H4 (cell line): ENCODE data around the gene PTK7. TPM values are rescaled to one million over a fixed set of nuclear protein-coding genes. Genes with fewer than 3 reads are reported as not detected.

ENCODE experiments used
- DNase-seq: peaks from one replicate; pipeline ENCODE4 v3.0.0-alpha.2; 2015; ENCODE audit warnings: low spot score
- total RNA-seq: library from RNA; depleted of rRNA; stranded (reverse); fragments of >200 nt; shearing (Covaris generic); gene quantifications from 2 replicates; pipeline ENCODE4 v1.2.3, GENCODE V29; 2014; rRNA removed

The PTK7 gene
- total RNA-seq, 1 experiment from 2014 or later: 46.0 TPM

GRCh38 chr6:43205849-43206248 is 129.7 kb downstream of the PTK7 start:
- DNase-seq: no peak

DNA sequence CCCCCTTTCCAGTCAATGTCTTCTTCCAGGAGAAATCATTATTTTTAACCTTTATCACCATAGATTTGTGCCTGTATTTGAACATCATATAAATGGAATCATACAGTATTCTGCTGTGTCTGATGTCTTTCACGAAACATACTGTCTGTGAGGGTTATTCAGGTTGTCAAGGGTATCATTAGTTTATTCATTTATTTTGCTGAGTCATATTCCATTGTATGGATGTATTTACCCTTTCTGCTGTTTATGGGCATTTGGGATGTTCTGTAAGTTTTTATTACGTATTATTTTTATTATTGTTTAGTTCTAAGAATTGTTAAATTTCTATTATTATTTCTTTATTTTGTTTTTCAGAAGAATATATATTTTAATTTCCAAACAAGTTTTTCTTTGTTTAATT is 131.2 kb downstream of the PTK7 start:
- DNase-seq: no peak

Other genes starting within 250 kb of the PTK7 start
- 188 and 203 TPM in 2 replicates for gene RPL7L1, start 196.7 kb upstream of the PTK7 start, total RNA-seq
- not detected in 2 replicates for gene PTCRA, start 160.3 kb upstream of the PTK7 start, total RNA-seq
- gene CNPY3, start 146.8 kb upstream of the PTK7 start, total RNA-seq: 34.0 and 50.6 TPM in 2 replicates
- gene GNMT, start 115.6 kb upstream of the PTK7 start, total RNA-seq: not detected in 2 replicates
- 39.2 and 45.8 TPM in 2 replicates for gene PEX6, start 97.1 kb upstream of the PTK7 start, total RNA-seq
- gene PPP2R5D, start 91.7 kb upstream of the PTK7 start, total RNA-seq: 61.1 and 70.8 TPM in 2 replicates
- 154 and 171 TPM in 2 replicates for gene MEA1, start 62.4 kb upstream of the PTK7 start, total RNA-seq
- 77.4 and 95.0 TPM in 2 replicates for gene KLHDC3, start 62.1 kb upstream of the PTK7 start, total RNA-seq
- 204 and 205 TPM in 2 replicates for gene RRP36, start 54.7 kb upstream of the PTK7 start, total RNA-seq
- 12.8 and 13.2 TPM in 2 replicates for gene CUL7, start 22.5 kb upstream of the PTK7 start, total RNA-seq
- gene MRPL2, start 16.9 kb upstream of the PTK7 start, total RNA-seq: 53.7 and 63.2 TPM in 2 replicates
- gene KLC4, start 16.7 kb upstream of the PTK7 start, total RNA-seq: 11.6 and 21.7 TPM in 2 replicates
- 11.0 and 12.8 TPM in 2 replicates for gene SRF, start 95.0 kb downstream of the PTK7 start, total RNA-seq
- 18.2 and 18.5 TPM in 2 replicates for gene CUL9, start 105.9 kb downstream of the PTK7 start, total RNA-seq
- gene DNPH1, start 153.2 kb downstream of the PTK7 start, total RNA-seq: 110 and 147 TPM in 2 replicates
- gene TTBK1, start 167.2 kb downstream of the PTK7 start, total RNA-seq: not detected in 2 replicates
- not detected in 2 replicates for gene SLC22A7, start 221.9 kb downstream of the PTK7 start, total RNA-seq
- gene CRIP3, start 232.5 kb downstream of the PTK7 start, total RNA-seq: not detected in 2 replicates